GM12874 (cell line): ENCODE measurements around the gene C2orf74.

Experiments used
- TF ChIP-seq, protein P1 (sequence below): IDR thresholded peaks from 2 replicates; pipeline ENCODE4 v1.5.1; 2011; ENCODE audit warnings: low read depth, mild to moderate bottlenecking, control low read depth, low read length, moderate library complexity; ENCODE audit not compliant: insufficient read depth

Gene C2orf74

DNA sequence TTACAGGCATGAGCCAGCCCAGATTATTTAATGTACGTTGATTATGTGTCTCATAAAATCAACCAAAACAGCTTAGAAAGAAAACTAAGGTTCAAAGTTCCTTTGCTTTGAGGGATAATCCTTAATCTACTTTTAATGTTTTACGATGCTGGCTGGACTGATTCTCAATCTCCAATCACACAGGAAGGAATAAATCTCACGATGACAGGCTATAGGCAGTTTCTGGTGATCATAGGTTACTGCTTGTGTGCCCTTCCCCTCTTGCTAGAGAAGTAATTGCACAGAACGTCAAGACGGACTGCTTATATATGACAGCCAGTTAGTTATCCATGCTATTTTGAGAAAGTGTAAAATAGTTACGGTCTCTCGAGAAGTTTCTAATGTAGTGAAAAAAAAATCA lies 43.1 kb downstream of the C2orf74 start:
- TF ChIP-seq, protein P1, sequence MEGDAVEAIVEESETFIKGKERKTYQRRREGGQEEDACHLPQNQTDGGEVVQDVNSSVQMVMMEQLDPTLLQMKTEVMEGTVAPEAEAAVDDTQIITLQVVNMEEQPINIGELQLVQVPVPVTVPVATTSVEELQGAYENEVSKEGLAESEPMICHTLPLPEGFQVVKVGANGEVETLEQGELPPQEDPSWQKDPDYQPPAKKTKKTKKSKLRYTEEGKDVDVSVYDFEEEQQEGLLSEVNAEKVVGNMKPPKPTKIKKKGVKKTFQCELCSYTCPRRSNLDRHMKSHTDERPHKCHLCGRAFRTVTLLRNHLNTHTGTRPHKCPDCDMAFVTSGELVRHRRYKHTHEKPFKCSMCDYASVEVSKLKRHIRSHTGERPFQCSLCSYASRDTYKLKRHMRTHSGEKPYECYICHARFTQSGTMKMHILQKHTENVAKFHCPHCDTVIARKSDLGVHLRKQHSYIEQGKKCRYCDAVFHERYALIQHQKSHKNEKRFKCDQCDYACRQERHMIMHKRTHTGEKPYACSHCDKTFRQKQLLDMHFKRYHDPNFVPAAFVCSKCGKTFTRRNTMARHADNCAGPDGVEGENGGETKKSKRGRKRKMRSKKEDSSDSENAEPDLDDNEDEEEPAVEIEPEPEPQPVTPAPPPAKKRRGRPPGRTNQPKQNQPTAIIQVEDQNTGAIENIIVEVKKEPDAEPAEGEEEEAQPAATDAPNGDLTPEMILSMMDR, result no peak

DNA sequence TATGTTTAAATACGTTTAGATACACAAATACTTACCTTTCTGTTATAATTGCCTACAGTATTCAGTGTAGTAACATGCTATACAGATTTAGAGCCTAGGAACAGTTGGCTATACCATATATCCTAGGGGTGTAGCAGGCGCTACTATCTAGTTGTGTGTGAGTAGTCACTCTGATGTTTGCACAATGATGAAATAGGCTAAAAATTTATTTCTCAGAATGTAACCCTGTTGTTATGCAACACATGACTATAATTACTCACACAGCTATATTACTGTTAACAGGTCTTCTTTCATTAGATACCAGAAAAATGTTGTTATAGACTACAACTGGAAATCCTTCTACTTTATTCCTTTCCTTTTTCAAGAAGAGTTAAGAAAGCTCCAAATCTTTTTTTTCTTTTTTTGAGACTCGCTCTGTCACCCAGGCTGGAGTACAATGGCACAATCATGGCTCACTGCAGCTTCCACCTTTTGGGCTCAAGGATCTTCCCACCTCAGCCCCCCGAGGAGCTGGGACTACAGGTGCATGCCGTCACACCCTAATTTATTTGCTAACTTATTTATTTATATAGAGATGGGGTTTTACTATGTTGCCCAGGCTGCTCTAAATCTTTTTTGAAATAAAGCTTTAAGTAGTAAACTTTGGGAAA lies 48.5 kb downstream of the C2orf74 start:
- TF ChIP-seq, protein P1, result no peak

DNA sequence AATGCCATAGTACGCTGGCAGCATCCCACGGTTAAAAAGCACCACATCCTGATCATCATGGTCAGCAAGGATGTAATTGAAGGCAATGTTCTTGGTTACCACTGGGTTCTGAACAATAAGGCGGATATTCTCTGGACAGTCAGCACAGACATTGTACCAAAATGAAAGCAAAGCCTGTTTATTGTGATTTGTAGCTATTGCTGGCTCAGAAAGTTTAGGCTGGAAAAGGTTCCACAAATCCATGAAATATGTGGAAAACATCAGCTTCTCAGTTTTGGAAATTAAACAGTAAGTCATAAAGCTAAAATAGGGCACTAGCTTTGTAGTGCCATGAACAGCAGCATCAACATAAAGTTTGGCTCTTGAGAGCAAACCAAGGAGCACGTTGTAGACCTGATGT lies 52.2 kb downstream of the C2orf74 start:
- TF ChIP-seq, protein P1, result no peak
